ENCODE data around the gene CNTD1.

DNA sequence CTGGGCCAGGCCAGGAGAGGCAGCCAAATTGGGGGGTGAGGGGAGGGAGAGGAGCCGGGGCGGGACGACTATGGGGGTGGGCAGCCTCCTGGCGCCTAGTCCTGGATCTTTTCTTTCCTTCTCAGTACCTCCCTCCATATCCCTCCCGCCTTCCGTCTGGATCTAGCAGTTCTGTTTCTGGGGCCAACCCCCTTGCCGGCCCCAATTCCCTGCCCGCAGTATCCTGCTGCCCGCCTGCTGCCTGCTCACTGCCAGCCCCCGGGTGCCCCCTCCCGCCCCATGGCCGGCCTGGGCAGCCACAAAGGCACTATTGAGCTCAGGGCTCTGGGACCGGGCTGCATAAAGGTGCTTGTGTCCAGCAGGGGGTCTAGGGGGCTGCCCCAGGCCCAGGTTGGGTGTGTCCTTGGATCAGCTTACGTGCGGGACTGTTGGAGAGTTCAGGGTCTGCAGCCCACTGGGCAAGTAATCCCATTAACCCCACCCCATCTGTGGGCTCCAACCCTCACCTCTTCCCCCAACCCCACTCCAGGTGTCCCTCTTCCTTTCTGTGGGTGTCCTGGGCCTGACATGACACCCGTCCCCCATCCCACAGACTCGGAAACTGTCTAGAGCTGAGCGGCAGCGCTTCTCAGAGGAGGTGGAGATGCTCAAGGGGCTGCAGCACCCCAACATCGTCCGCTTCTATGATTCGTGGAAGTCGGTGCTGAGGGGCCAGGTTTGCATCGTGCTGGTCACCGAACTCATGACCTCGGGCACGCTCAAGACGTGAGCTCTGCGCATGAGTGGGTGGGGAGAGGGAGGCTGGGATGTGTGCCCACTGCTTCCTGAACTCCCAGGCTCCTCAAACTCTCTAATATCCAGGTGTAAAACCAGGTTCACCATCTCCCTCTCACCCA is 16.2 kb upstream of the CNTD1 start:
- TF ChIP-seq POLR2A (IDR thresholded peaks at IDR 0.05; ENCODE audit: low read length) (no peak), GATA1 (IDR thresholded peaks at IDR 0.05; ENCODE audit: low read depth, low read length) (no peak)

All from erythroblast (primary cell).